Measurements from ENCODE around the gene NELL1.

The NELL1 gene

GRCh38 chr11:21372672-21373071 lies 703.3 kb downstream of the NELL1 start:
- no peak for TF ChIP-seq CTCF (IDR thresholded peaks at IDR 0.05; ENCODE audit: unreplicated experiment in 3 of 3)
- Mint-ChIP-seq H3K4me3 (no peak overlapping the region), H3K27ac (no peak overlapping the region), H3K4me1 (no peaks in the 10 kb centered on the region), H3K9me3 (peaks cover 2% of the 10 kb centered on the region), H3K27me3 (ENCODE audit: low read depth) (no peaks in the 10 kb centered on the region), H3K36me3 (ENCODE audit: low read depth) (no peaks in the 10 kb centered on the region)

GRCh38 chr11:21374376-21374775 lies 705.0 kb downstream of the NELL1 start:
- no peak for TF ChIP-seq CTCF (IDR thresholded peaks at IDR 0.05; ENCODE audit: unreplicated experiment in 3 of 3)
- no peak overlapping the region for H3K27ac Mint-ChIP-seq
- H3K27me3 Mint-ChIP-seq (ENCODE audit: low read depth), result no peaks in the 10 kb centered on the region

GRCh38 chr11:21385669-21386440 lies 716.5 kb downstream of the NELL1 start:
- Mint-ChIP-seq H3K4me1 (no peaks in the 10 kb centered on the region), H3K4me3 (no peak overlapping the region), H3K36me3 (ENCODE audit: low read depth) (no peaks in the 10 kb centered on the region), H3K9me3 (no peaks in the 10 kb centered on the region), H3K27me3 (ENCODE audit: low read depth) (no peaks in the 10 kb centered on the region), H3K27ac (no peak overlapping the region)
- TF ChIP-seq CTCF (IDR thresholded peaks at IDR 0.05; ENCODE audit: unreplicated experiment in 3 of 3), result no peak

More at GRCh38 chr11:21374376-21374775, 705.0 kb downstream of the NELL1 start:
- no peaks in the 10 kb centered on the region for H3K36me3 Mint-ChIP-seq (ENCODE audit: low read depth)
- H3K4me1 Mint-ChIP-seq, result no peaks in the 10 kb centered on the region
- no peak overlapping the region for H3K4me3 Mint-ChIP-seq
- peaks cover 2% of the 10 kb centered on the region for H3K9me3 Mint-ChIP-seq

GRCh38 chr11:21390430-21390829 lies 721.0 kb downstream of the NELL1 start:
- H3K9me3 Mint-ChIP-seq, result no peaks in the 10 kb centered on the region
- no peaks in the 10 kb centered on the region for H3K4me1 Mint-ChIP-seq
- H3K4me3 Mint-ChIP-seq, result no peak overlapping the region
- no peak overlapping the region for H3K27ac Mint-ChIP-seq
- TF ChIP-seq CTCF (IDR thresholded peaks at IDR 0.05; ENCODE audit: unreplicated experiment in 3 of 3), result no peak
- H3K36me3 Mint-ChIP-seq (ENCODE audit: low read depth), result no peaks in the 10 kb centered on the region
- no peaks in the 10 kb centered on the region for H3K27me3 Mint-ChIP-seq (ENCODE audit: low read depth)

GRCh38 chr11:21396342-21397008 lies 727.1 kb downstream of the NELL1 start:
- Mint-ChIP-seq H3K27ac (no peak overlapping the region), H3K4me1 (peaks cover 14% of the 10 kb centered on the region), H3K27me3 (ENCODE audit: low read depth) (no peaks in the 10 kb centered on the region), H3K4me3 (no peak overlapping the region), H3K9me3 (no peaks in the 10 kb centered on the region), H3K36me3 (ENCODE audit: low read depth) (no peaks in the 10 kb centered on the region)
- TF ChIP-seq CTCF (IDR thresholded peaks at IDR 0.05; ENCODE audit: unreplicated experiment in 3 of 3), result no peak
